Hepatocyte (in vitro differentiated cells): Measurements from ENCODE around the gene SPAG4.

Experiments
- EZH2 ChIP-seq: fragments of 200-600 bp; sonication (generic); IDR thresholded peaks from 2 replicates; pipeline ENCODE4 v1.6.1; 2016; ENCODE audit warnings: antibody characterized with exemption, mild to moderate bottlenecking, borderline replicate concordance
- TF ChIP-seq, protein P1 (sequence below): fragments of 200-600 bp; sonication (generic); IDR thresholded peaks from 2 replicates; pipeline ENCODE4 v1.5.1; 2016; ENCODE audit warnings: antibody characterized with exemption, mild to moderate bottlenecking; ENCODE audit not compliant: poor library complexity

DNA sequence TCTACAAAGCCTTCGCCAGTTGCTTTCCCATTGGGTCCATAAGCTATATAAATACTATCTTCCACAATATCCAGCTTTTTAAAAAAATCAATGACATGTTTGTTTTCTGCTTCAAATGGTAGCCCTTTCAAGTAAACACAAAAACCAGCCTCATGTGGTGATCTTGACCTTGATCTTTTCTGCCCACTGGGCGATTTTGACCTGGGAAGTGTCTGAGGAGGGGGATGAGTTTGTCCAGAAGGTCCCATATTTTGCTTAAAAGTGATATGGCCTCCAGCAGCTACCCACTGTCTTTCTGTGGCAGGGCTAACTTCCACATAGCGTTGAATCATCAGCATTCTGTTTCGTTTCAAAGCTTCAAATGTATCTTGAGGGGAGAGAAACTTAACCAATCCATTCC, 38.3 kb downstream of the SPAG4 start:
- TF ChIP-seq EZH2: no peak
- TF ChIP-seq, protein P1, sequence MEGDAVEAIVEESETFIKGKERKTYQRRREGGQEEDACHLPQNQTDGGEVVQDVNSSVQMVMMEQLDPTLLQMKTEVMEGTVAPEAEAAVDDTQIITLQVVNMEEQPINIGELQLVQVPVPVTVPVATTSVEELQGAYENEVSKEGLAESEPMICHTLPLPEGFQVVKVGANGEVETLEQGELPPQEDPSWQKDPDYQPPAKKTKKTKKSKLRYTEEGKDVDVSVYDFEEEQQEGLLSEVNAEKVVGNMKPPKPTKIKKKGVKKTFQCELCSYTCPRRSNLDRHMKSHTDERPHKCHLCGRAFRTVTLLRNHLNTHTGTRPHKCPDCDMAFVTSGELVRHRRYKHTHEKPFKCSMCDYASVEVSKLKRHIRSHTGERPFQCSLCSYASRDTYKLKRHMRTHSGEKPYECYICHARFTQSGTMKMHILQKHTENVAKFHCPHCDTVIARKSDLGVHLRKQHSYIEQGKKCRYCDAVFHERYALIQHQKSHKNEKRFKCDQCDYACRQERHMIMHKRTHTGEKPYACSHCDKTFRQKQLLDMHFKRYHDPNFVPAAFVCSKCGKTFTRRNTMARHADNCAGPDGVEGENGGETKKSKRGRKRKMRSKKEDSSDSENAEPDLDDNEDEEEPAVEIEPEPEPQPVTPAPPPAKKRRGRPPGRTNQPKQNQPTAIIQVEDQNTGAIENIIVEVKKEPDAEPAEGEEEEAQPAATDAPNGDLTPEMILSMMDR: no peak
